Keratinocyte (primary cell): ENCODE results near the gene LY6G5B.

Experiments used
- EZH2 ChIP-seq: IDR thresholded peaks from one replicate; pipeline ENCODE4 v1.6.1; 2012; ENCODE audit warnings: inconsistent platforms, mild to moderate bottlenecking, low read length, moderate library complexity
- TF ChIP-seq, protein P1 (sequence below), 3 experiments: IDR thresholded peaks in 1 of 3; conservative IDR thresholded peaks in 1 of 3; optimal IDR thresholded peaks in 1 of 3; 2 replicates in 2 of 3; 3 replicates in 1 of 3; pipeline versions ENCODE3 to v1.5.1; 2011; ENCODE audit warnings: low read length in 3 of 3, mild to moderate bottlenecking in 3 of 3, moderate library complexity in 2 of 3, control low read depth in 1 of 3, inconsistent platforms in 1 of 3; ENCODE audit not compliant: insufficient read depth in 2 of 3; ENCODE audit errors: extremely low read depth in 1 of 3

DNA sequence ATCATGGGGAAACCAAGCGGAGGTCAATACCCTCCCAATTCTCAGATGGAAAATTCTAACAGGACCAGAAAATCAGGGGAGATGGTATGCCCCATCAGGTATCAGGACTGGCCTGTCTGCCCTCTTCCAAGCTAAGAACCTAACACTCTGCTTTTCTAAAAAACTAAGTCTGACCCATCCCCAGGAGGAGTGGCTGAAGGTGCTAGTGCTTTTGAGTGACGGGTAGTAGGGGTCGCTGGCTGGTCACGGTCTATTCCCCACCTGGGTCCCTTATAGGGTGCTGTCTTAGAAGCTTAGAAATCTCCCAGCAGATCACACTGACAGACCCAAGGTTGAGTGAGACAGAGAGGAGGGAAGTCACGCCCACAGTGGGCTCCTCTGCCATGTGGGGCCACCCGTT is 23.8 kb downstream of the LY6G5B start:
- TF ChIP-seq, protein P1, sequence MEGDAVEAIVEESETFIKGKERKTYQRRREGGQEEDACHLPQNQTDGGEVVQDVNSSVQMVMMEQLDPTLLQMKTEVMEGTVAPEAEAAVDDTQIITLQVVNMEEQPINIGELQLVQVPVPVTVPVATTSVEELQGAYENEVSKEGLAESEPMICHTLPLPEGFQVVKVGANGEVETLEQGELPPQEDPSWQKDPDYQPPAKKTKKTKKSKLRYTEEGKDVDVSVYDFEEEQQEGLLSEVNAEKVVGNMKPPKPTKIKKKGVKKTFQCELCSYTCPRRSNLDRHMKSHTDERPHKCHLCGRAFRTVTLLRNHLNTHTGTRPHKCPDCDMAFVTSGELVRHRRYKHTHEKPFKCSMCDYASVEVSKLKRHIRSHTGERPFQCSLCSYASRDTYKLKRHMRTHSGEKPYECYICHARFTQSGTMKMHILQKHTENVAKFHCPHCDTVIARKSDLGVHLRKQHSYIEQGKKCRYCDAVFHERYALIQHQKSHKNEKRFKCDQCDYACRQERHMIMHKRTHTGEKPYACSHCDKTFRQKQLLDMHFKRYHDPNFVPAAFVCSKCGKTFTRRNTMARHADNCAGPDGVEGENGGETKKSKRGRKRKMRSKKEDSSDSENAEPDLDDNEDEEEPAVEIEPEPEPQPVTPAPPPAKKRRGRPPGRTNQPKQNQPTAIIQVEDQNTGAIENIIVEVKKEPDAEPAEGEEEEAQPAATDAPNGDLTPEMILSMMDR (optimal IDR thresholded peaks at IDR 0.05 in 1 of 3, IDR thresholded peaks at IDR 0.05 in 1 of 3, conservative IDR thresholded peaks at IDR 0.05 in 1 of 3; ENCODE audit: extremely low read depth in 1 of 3, insufficient read depth in 2 of 3, low read length in 3 of 3) = no peak
- TF ChIP-seq EZH2 = no peak
